ENCODE data around the gene ZYG11A.
"Not testable (repeated sequence)": the region's sequence is repeated elsewhere in the genome, so short reads cannot be mapped to it uniquely, and the experiment has no call there.

DNA sequence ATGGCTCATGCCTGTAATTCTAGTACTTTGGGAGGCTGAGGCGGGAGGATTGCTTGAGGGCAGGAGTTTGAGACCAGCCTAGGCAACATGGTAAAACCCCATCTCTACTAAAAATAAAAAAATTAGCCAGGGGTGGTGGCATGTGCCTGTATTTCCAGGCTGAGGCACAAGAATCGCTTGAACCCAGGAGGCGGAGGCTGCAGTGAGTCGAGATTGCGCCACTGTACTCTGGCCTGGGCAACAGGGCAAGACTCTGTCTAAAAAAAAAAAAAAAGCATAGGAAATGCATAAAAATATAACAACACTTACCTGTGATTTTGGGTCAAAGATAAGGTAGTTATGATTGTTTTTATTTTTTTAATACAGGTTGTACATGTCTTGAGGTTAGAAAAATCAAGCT lies 21.7 kb upstream of the ZYG11A start:
- TF ChIP-seq EZH2 (IDR thresholded peaks at IDR 0.05); POLR2AphosphoS5 (IDR thresholded peaks at IDR 0.05; ENCODE audit: borderline replicate concordance, low read depth, low read length); FOXP2 (optimal IDR thresholded peaks at IDR 0.05; ENCODE audit: control extremely low read depth, extremely low read length, insufficient read depth): not testable (repeated sequence)

Measured in SK-N-MC (cell line).